ENCODE results near the gene UAP1. TPM values are rescaled to one million over a fixed set of nuclear protein-coding genes. Genes with fewer than 3 reads are reported as not detected.
A peak's percentile ranks its signal among the peaks of the same experiment; 100 is the strongest.

UAP1 gene
- polyA plus RNA-seq, 4 donors: 55.1 to 118 (median 66.0) TPM

DNA sequence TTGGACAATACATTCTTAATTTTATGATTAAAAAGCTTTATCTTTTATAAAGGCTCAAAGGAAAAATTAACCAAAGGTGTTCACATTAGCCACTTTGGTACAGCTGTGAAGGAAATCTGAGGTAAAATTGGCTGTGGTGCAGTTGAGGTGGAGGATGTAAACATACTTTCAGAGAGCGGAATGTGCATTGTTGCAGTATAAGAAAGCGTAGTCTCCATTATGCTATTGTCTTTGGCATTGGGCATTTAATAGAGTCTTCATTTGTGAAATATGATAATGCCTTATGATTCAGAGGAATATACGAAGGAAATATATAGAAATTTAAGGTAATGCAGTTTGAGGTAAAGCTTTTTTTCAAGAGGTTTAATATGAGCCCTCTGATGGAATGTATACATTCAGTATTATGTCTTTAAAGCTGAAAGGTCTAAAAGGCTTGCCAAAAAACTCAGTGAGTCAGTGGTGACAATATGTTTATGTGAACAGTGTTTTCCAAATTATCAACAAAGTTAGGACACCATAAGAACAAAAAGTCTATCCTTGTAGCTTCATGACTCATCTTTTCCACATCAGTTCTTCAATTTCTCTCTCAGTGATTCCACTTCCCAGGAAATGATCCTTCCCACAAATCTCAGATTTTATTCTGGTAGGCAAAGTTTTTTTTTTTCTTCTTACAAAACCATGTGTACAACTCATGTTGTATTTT is 43.9 kb downstream of the UAP1 start:
- Histone ChIP-seq H3K36me3 (ENCODE audit: control insufficient read depth in 3 of 3, insufficient read depth in 2 of 3, low read depth in 1 of 3, low read length in 3 of 3) (peaks cover 0 to 12% (median 9%) of the 10 kb centered on the region in 3 donors), H3K27ac (ENCODE audit: low read depth in 1 of 3, low read length in 2 of 3) (peak overlapping the region in 1 of 3 donors; percentile 39), H3K27me3 (ENCODE audit: control insufficient read depth in 3 of 3, insufficient read depth in 3 of 3, low read length in 3 of 3) (no peaks in the 10 kb centered on the region), H3K4me1 (ENCODE audit: control insufficient read depth in 3 of 3, insufficient read depth in 2 of 3, low read depth in 1 of 3, low read length in 2 of 3) (no peaks in the 10 kb centered on the region), H3K4me3 (ENCODE audit: low read depth in 1 of 3, low read length in 3 of 3) (no peak overlapping the region), H3K9me3 (ENCODE audit: control insufficient read depth in 2 of 2, insufficient read depth in 1 of 2, low read depth in 1 of 2, low read length in 1 of 2) (no peaks in the 10 kb centered on the region)
- WGBS, 3 donors: 93 to 98% (median 97%) methylated on average over 3 of the region's 3 CpGs
- FAIRE-seq (peak; percentile 51), DNase-seq (no peak)

DNA sequence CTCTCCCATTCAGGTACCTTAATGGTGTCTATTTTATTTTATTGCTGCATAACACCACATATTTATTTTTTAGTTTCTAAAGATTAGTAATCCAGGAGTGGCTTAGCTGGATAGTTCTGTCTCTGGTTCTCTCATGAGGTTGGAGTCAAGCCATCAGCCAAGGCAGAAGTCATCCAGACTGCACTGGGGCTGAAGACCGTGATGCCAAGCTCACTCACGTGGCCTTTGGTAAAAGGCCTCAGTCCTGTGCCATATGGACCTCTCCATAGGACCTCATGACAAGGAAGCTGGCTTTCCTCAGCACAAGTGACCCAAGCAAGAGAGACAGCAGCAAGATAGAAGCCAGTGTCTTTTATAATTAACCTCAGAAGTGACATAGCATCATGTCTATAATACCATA is 47.8 kb downstream of the UAP1 start:
- H3K36me3 ChIP-seq (ENCODE audit: control insufficient read depth in 3 of 3, insufficient read depth in 2 of 3, low read depth in 1 of 3, low read length in 3 of 3): peaks cover 0 to 5% (median 1%) of the 10 kb centered on the region in 3 donors
- H3K9me3 ChIP-seq (ENCODE audit: control insufficient read depth in 2 of 2, insufficient read depth in 1 of 2, low read depth in 1 of 2, low read length in 1 of 2): no peaks in the 10 kb centered on the region
- 87 to 100% (median 94%) methylated on average over 2 of the region's 2 CpGs for WGBS, 3 donors
- no peak overlapping the region for H3K4me3 ChIP-seq (ENCODE audit: low read depth in 1 of 3, low read length in 3 of 3)
- H3K27ac ChIP-seq (ENCODE audit: low read depth in 1 of 3, low read length in 2 of 3): no peak overlapping the region
- FAIRE-seq (no peak), DNase-seq (no peak)
- H3K4me1 ChIP-seq (ENCODE audit: control insufficient read depth in 3 of 3, insufficient read depth in 2 of 3, low read depth in 1 of 3, low read length in 2 of 3): no peaks in the 10 kb centered on the region
- no peaks in the 10 kb centered on the region for H3K27me3 ChIP-seq (ENCODE audit: control insufficient read depth in 3 of 3, insufficient read depth in 3 of 3, low read length in 3 of 3)

DNA sequence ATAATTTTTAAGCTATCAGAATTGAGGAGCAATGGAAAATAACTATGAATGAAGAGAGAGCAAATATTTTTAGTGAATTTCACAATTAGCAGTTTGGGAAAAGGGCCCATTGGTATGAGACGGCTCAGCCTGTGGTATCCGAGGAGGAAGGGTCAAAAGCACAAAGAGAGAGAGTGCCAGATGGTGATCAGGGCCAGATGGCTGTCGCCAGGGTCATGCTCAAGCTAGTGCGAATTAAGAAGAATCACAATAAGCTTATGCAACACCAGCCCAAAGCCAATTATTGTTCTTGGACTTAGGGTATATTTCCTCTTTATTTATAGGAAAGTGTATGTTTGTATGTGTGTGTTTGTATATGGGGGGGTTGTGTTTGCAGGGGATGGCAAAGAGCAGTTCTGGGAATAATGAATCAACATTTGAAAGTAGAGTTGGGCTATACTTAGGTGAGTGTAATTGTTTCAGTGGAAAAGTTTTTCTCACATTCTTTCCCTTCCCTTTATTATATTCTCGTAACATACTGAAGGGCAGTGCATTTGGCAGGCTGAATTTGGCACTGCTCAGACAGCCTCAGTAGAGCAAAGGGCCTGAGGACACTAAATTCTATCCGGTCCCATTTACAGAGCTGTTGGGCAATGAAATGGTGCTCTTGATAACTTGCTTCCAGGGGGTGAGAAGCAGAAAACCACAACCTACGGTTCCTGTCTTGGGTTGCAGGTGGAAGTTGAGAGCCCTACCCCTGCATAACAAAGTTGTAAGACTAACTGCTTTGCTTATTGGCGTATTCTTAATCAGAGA is 51.3 kb downstream of the UAP1 start:
- Histone ChIP-seq H3K36me3 (ENCODE audit: control insufficient read depth in 3 of 3, insufficient read depth in 2 of 3, low read depth in 1 of 3, low read length in 3 of 3) (no peaks in the 10 kb centered on the region), H3K27me3 (ENCODE audit: control insufficient read depth in 3 of 3, insufficient read depth in 3 of 3, low read length in 3 of 3) (no peaks in the 10 kb centered on the region), H3K4me1 (ENCODE audit: control insufficient read depth in 3 of 3, insufficient read depth in 2 of 3, low read depth in 1 of 3, low read length in 2 of 3) (no peaks in the 10 kb centered on the region), H3K9me3 (ENCODE audit: control insufficient read depth in 2 of 2, insufficient read depth in 1 of 2, low read depth in 1 of 2, low read length in 1 of 2) (peaks cover 0 to 8% of the 10 kb centered on the region in 2 donors), H3K4me3 (ENCODE audit: low read depth in 1 of 3, low read length in 3 of 3) (no peak overlapping the region), H3K27ac (ENCODE audit: low read depth in 1 of 3, low read length in 2 of 3) (peak overlapping the region in 1 of 3 donors; percentile 9)
- FAIRE-seq (no peak), DNase-seq (no peak)
- 62 to 81% (median 71%) methylated on average over 8 of the region's 8 CpGs for WGBS, 3 donors

DNA sequence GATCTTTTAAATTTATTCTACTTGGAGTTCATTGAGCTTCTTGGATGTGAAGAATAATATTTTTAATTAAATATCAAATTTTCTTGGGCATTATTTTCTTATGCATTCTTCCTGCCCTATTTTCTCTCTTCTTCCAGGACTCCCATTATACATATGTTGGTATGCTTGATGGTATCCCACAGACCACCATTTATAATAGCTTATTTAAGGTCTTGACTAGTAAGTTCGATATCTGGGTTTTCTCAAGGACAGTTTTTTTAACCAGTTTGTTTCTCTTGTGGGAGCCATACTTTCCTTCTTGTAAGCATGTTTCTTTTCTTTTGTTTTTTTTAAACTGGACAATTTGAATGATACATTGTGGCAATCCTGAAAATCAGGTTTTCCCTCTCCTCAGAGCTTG is 55.3 kb downstream of the UAP1 start:
- Histone ChIP-seq H3K27me3 (ENCODE audit: control insufficient read depth in 3 of 3, insufficient read depth in 3 of 3, low read length in 3 of 3) (no peaks in the 10 kb centered on the region), H3K36me3 (ENCODE audit: control insufficient read depth in 3 of 3, insufficient read depth in 2 of 3, low read depth in 1 of 3, low read length in 3 of 3) (no peaks in the 10 kb centered on the region), H3K27ac (ENCODE audit: low read depth in 1 of 3, low read length in 2 of 3) (no peak overlapping the region), H3K9me3 (ENCODE audit: control insufficient read depth in 2 of 2, insufficient read depth in 1 of 2, low read depth in 1 of 2, low read length in 1 of 2) (peaks cover 0 to 9% of the 10 kb centered on the region in 2 donors), H3K4me1 (ENCODE audit: control insufficient read depth in 3 of 3, insufficient read depth in 2 of 3, low read depth in 1 of 3, low read length in 2 of 3) (no peaks in the 10 kb centered on the region), H3K4me3 (ENCODE audit: low read depth in 1 of 3, low read length in 3 of 3) (no peak overlapping the region)
- 86 to 95% (median 94%) methylated on average over 1 of the region's 1 CpG for WGBS, 3 donors
- DNase-seq (no peak), FAIRE-seq (no peak)

DNA sequence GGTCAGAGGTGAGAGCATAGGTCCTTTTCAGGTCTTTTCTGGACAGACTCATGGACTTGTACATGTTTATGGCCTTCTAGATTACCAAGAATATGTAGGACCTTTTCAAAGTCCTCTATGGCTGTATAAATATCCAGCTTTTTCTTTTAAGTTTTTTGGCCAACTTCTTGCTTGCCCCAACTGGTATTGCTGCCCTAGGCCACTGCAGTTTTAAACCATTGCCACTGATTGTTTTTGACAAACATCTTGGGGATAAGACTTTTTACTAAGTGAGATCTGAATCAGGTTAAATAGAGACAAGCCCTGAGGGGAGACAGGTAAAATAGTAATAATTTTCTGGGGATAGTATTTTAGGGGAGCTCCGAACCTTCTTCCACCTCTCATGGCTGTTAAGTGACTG is 56.0 kb downstream of the UAP1 start:
- H3K4me3 ChIP-seq (ENCODE audit: low read depth in 1 of 3, low read length in 3 of 3): no peak overlapping the region
- no peaks in the 10 kb centered on the region for H3K4me1 ChIP-seq (ENCODE audit: control insufficient read depth in 3 of 3, insufficient read depth in 2 of 3, low read depth in 1 of 3, low read length in 2 of 3)
- H3K36me3 ChIP-seq (ENCODE audit: control insufficient read depth in 3 of 3, insufficient read depth in 2 of 3, low read depth in 1 of 3, low read length in 3 of 3): no peaks in the 10 kb centered on the region
- whole genome bisulfite sequencing, 3 donors: 81 to 100% (median 92%) methylated on average over 1 of the region's 1 CpG
- no peaks in the 10 kb centered on the region for H3K27me3 ChIP-seq (ENCODE audit: control insufficient read depth in 3 of 3, insufficient read depth in 3 of 3, low read length in 3 of 3)
- peaks cover 0 to 9% of the 10 kb centered on the region in 2 donors for H3K9me3 ChIP-seq (ENCODE audit: control insufficient read depth in 2 of 2, insufficient read depth in 1 of 2, low read depth in 1 of 2, low read length in 1 of 2)
- no peak for FAIRE-seq
- no peak for DNase-seq
- no peak overlapping the region for H3K27ac ChIP-seq (ENCODE audit: low read depth in 1 of 3, low read length in 2 of 3)

DNA sequence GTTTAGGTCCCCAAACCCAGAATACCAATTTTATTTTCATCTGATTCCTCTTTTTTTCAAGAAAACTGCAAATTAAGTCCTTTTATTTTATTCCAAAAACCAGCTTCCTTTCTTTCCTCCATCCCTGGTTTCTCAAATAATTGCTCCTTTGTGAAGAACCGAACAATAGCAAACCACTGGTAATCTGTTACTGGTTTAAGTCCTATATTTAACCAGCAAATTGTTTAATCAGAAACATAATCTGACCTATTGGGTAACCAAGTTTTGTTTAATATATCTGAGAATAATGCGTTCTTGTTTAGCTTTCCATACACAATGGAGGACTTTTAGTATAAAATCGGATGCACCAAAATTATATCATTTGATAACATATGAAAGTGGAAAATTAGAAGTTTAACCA is 57.6 kb downstream of the UAP1 start:
- Histone ChIP-seq H3K27me3 (ENCODE audit: control insufficient read depth in 3 of 3, insufficient read depth in 3 of 3, low read length in 3 of 3) (no peaks in the 10 kb centered on the region), H3K9me3 (ENCODE audit: control insufficient read depth in 2 of 2, insufficient read depth in 1 of 2, low read depth in 1 of 2, low read length in 1 of 2) (peaks cover 0 to 9% of the 10 kb centered on the region in 2 donors), H3K4me1 (ENCODE audit: control insufficient read depth in 3 of 3, insufficient read depth in 2 of 3, low read depth in 1 of 3, low read length in 2 of 3) (no peaks in the 10 kb centered on the region), H3K4me3 (ENCODE audit: low read depth in 1 of 3, low read length in 3 of 3) (no peak overlapping the region), H3K27ac (ENCODE audit: low read depth in 1 of 3, low read length in 2 of 3) (no peak overlapping the region), H3K36me3 (ENCODE audit: control insufficient read depth in 3 of 3, insufficient read depth in 2 of 3, low read depth in 1 of 3, low read length in 3 of 3) (no peaks in the 10 kb centered on the region)
- WGBS, 3 donors: 90 to 92% (median 92%) methylated on average over 3 of the region's 3 CpGs
- FAIRE-seq (peak; percentile 59), DNase-seq (no peak)

DNA sequence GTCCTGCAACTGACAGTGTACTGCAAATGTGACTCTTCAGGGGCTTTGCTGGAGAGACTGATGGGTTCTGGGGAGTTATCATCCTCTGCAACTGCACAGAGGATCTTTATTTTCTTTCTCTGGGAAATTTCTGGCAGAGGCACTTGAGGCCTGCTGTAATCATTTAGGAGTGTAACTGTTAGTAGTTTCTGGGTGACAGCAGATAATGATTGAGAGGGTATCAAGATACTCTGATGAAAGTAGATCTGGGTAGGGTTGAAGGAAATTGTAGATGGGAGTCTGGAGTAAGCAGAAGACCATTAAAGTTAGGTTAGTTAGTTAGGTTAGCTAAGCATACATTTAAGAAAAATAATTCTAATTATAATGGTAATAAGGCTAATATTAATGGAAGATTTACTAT is 59.7 kb downstream of the UAP1 start:
- Histone ChIP-seq H3K4me1 (ENCODE audit: control insufficient read depth in 3 of 3, insufficient read depth in 2 of 3, low read depth in 1 of 3, low read length in 2 of 3) (no peaks in the 10 kb centered on the region), H3K4me3 (ENCODE audit: low read depth in 1 of 3, low read length in 3 of 3) (no peak overlapping the region), H3K9me3 (ENCODE audit: control insufficient read depth in 2 of 2, insufficient read depth in 1 of 2, low read depth in 1 of 2, low read length in 1 of 2) (peaks cover 0 to 9% of the 10 kb centered on the region in 2 donors), H3K27me3 (ENCODE audit: control insufficient read depth in 3 of 3, insufficient read depth in 3 of 3, low read length in 3 of 3) (no peaks in the 10 kb centered on the region), H3K27ac (ENCODE audit: low read depth in 1 of 3, low read length in 2 of 3) (no peak overlapping the region), H3K36me3 (ENCODE audit: control insufficient read depth in 3 of 3, insufficient read depth in 2 of 3, low read depth in 1 of 3, low read length in 3 of 3) (no peaks in the 10 kb centered on the region)
- DNase-seq (no peak), FAIRE-seq (no peak)

DNA sequence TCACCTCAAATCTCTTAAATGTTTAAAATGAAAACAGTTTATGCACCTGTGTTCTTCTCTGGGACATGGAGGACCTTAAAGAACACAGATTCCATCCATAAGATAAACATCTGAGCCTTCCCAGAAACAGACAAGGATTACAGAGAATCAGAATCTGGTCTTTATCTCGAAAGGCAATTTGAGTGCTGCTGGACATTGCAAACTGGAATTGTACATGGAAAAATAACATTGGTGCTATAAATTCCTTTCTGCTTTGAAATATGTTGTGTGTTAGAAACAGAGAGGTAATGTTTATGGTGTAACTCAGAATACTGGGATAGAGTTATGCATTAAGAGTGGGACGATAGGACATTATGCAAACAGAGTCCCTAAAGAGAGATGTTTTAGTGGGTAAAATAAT is 64.2 kb downstream of the UAP1 start:
- Histone ChIP-seq H3K9me3 (ENCODE audit: control insufficient read depth in 2 of 2, insufficient read depth in 1 of 2, low read depth in 1 of 2, low read length in 1 of 2) (no peaks in the 10 kb centered on the region), H3K36me3 (ENCODE audit: control insufficient read depth in 3 of 3, insufficient read depth in 2 of 3, low read depth in 1 of 3, low read length in 3 of 3) (no peaks in the 10 kb centered on the region), H3K27ac (ENCODE audit: low read depth in 1 of 3, low read length in 2 of 3) (no peak overlapping the region), H3K4me1 (ENCODE audit: control insufficient read depth in 3 of 3, insufficient read depth in 2 of 3, low read depth in 1 of 3, low read length in 2 of 3) (peaks cover 0 to 5% (median 3%) of the 10 kb centered on the region in 3 donors), H3K4me3 (ENCODE audit: low read depth in 1 of 3, low read length in 3 of 3) (no peak overlapping the region), H3K27me3 (ENCODE audit: control insufficient read depth in 3 of 3, insufficient read depth in 3 of 3, low read length in 3 of 3) (no peaks in the 10 kb centered on the region)
- DNase-seq: no peak
- FAIRE-seq: no peak
- 67 to 85% (median 81%) methylated on average over 2 of the region's 2 CpGs for WGBS, 3 donors

Measured in small intestine (tissue), 7 donors.